AG04449 (cell line): Measurements from ENCODE around the gene ATG13.

Source experiments
- CTCF ChIA-PET: fragments of 350-600 bp; formaldehyde crosslinking; extraction: SDS; loops from one replicate; lab custom pipeline; 2021; ENCODE audit warnings: antibody characterized with exemption; lab: Yijun Ruan, JAX
- POLR2A ChIA-PET: fragments of 400-600, 350-600 bp; formaldehyde crosslinking; extraction: SDS; loops from one replicate; lab custom pipeline; 2020; ENCODE audit warnings: antibody characterized with exemption, inconsistent platforms; lab: Yijun Ruan, JAX
- DNase-seq: peaks from one replicate; pipeline ENCODE4 v3.0.0-alpha.2; 2010; ENCODE audit warnings: low read depth, low spot score
- H3K4me3 ChIP-seq: 2 replicates; pipeline ENCODE4 v1.5.1; 2011; ENCODE audit warnings: low read depth, mild to moderate bottlenecking, control low read depth, low read length
- CTCF ChIP-seq: IDR thresholded peaks from one replicate; pipeline ENCODE4 v1.5.1; 2011; ENCODE audit warnings: mild to moderate bottlenecking, moderate library complexity, low read length, control low read depth, inconsistent platforms; ENCODE audit not compliant: insufficient read depth; ENCODE audit errors: missing control alignments

Gene ATG13

GRCh38 chr11:46601129-46601528 lies 16.2 kb upstream of the ATG13 start:
- TF ChIP-seq CTCF, result no peak
- H3K4me3 ChIP-seq, result no peak overlapping the region
- DNase-seq, result no peak
- ChIA-PET POLR2A (no interaction called here), CTCF (interaction anchor here (1.4 kb wide), 1 partner anchor 17 kb away, joined by 3 read pairs; no protein-coding TSS in a partner anchor)

- no peak for TF ChIP-seq CTCF
- DNase-seq, result no peak
- POLR2A ChIA-PET, result no interaction called here
- H3K4me3 ChIP-seq, result no peak overlapping the region
- CTCF ChIA-PET, result no interaction called here
Measured at GRCh38 chr11:46603704-46604308, 13.5 kb upstream of the ATG13 start.

DNA sequence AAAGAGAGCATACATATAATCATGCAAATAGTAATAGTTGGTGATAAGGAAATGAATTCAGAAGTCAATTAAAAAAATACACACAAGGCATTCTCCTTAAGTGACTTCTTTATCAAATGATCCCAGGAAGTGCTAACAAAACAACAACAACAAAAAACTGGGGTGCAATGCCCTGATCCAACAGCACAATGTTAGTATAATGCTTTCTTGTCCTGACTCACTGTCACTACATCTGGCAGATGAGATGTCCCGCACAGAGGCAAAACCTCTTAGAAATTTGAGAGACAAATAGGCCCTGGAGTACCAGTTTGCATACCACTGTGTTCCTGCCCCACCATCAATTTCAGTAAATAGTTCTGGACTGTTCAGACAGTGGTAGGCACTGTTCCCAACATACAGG lies 12.6 kb upstream of the ATG13 start:
- POLR2A ChIA-PET, result no interaction called here
- H3K4me3 ChIP-seq, result no peak overlapping the region
- no peak for DNase-seq
- CTCF ChIA-PET, result interaction anchor here (1.0 kb wide), 1 partner anchor 14 kb away, joined by 3 read pairs; no protein-coding TSS in a partner anchor
- no peak for TF ChIP-seq CTCF

- H3K4me3 ChIP-seq, result no peak overlapping the region
- DNase-seq, result no peak
- TF ChIP-seq CTCF, result no peak
- ChIA-PET POLR2A (no interaction called here), CTCF (interaction anchor here (0.6 to 0.9 kb wide), 2 partner anchors 10 to 18 kb away, joined by 3 to 6 read pairs; partner anchors contain the start of genes ATG13 and HARBI1)
Measured at GRCh38 chr11:46607516-46607915, 9.8 kb upstream of the ATG13 start.

- no peak for TF ChIP-seq CTCF
- DNase-seq, result no peak
- no peak overlapping the region for H3K4me3 ChIP-seq
- ChIA-PET CTCF (interaction anchor here (1.0 kb wide), 1 partner anchor 8 kb away, joined by 5 read pairs; the partner anchor contains the start of gene ATG13), POLR2A (no interaction called here)
Measured at GRCh38 chr11:46609386-46609785, 8.0 kb upstream of the ATG13 start.

GRCh38 chr11:46611526-46612304 lies 5.6 kb upstream of the ATG13 start:
- POLR2A ChIA-PET, result interaction anchor here (1.4 kb wide), 1 partner anchor 18 kb away, joined by 6 read pairs; the partner anchor contains the start of gene AMBRA1
- CTCF ChIA-PET, result interaction anchor here (0.9 to 1.1 kb wide), 3 partner anchors 13 to 221 kb away, joined by 3 to 4 read pairs (median 3); no protein-coding TSS in a partner anchor
- H3K4me3 ChIP-seq, result no peak overlapping the region

More at GRCh38 chr11:46611526-46612304, 5.6 kb upstream of the ATG13 start:
- DNase-seq, result no peak
- no peak for TF ChIP-seq CTCF
